ENCODE results near the gene PPARGC1A. TPM values are rescaled to one million over a fixed set of nuclear protein-coding genes. Genes with fewer than 3 reads are reported as not detected.

Gene PPARGC1A
- total RNA-seq, 2 experiments from 2014 or later, result not detected

- ChIA-PET POLR2A (no interaction called here), CTCF (no interaction called here)
These were observed 15.9 kb downstream of the PPARGC1A start for GRCh38 chr4:23873717-23874535.

GRCh38 chr4:23871426-23871825, 18.4 kb downstream of the PPARGC1A start:
- DNase-seq, result no peak
- no peaks in the 10 kb centered on the region for H3K9me3 Mint-ChIP-seq
- no peaks in the 10 kb centered on the region for H3K36me3 Mint-ChIP-seq
- ChIA-PET POLR2A (no interaction called here), CTCF (no interaction called here)
- no peak overlapping the region for H3K27ac Mint-ChIP-seq
- no peaks in the 10 kb centered on the region for H3K4me1 Mint-ChIP-seq (ENCODE audit: low read depth)
- no peaks in the 10 kb centered on the region for H3K27me3 Mint-ChIP-seq
- intact Hi-C loops (cut with micrococcal nuclease), result no loop called here
- no peak overlapping the region for H3K4me3 Mint-ChIP-seq

More at GRCh38 chr4:23873717-23874535, 15.9 kb downstream of the PPARGC1A start:
- no peaks in the 10 kb centered on the region for H3K27me3 Mint-ChIP-seq
- no peak overlapping the region for H3K27ac Mint-ChIP-seq
- no peaks in the 10 kb centered on the region for H3K4me1 Mint-ChIP-seq (ENCODE audit: low read depth)
- DNase-seq, result no peak
- H3K36me3 Mint-ChIP-seq, result no peaks in the 10 kb centered on the region
- H3K4me3 Mint-ChIP-seq, result no peak overlapping the region
- intact Hi-C loops (cut with micrococcal nuclease), result no loop called here
- no peaks in the 10 kb centered on the region for H3K9me3 Mint-ChIP-seq

GRCh38 chr4:23866450-23867075, 23.3 kb downstream of the PPARGC1A start:
- intact Hi-C loops (cut with micrococcal nuclease), result no loop called here
- ChIA-PET POLR2A (no interaction called here), CTCF (no interaction called here)
- Mint-ChIP-seq H3K9me3 (no peaks in the 10 kb centered on the region), H3K4me3 (no peak overlapping the region), H3K27me3 (no peaks in the 10 kb centered on the region), H3K27ac (no peak overlapping the region), H3K36me3 (no peaks in the 10 kb centered on the region), H3K4me1 (ENCODE audit: low read depth) (no peaks in the 10 kb centered on the region)
- no peak for DNase-seq

- ChIA-PET POLR2A (no interaction called here), CTCF (no interaction called here)
- H3K27ac Mint-ChIP-seq, result no peak overlapping the region
- H3K9me3 Mint-ChIP-seq, result no peaks in the 10 kb centered on the region
- intact Hi-C loops (cut with micrococcal nuclease), result no loop called here
- H3K4me1 Mint-ChIP-seq (ENCODE audit: low read depth), result no peaks in the 10 kb centered on the region
- no peaks in the 10 kb centered on the region for H3K36me3 Mint-ChIP-seq
- H3K4me3 Mint-ChIP-seq, result no peak overlapping the region
- no peaks in the 10 kb centered on the region for H3K27me3 Mint-ChIP-seq
- no peak for DNase-seq
These were observed 27.9 kb downstream of the PPARGC1A start for GRCh38 chr4:23861897-23862296.

- no peaks in the 10 kb centered on the region for H3K4me1 Mint-ChIP-seq (ENCODE audit: low read depth)
- H3K9me3 Mint-ChIP-seq, result no peaks in the 10 kb centered on the region
- ChIA-PET POLR2A (no interaction called here), CTCF (no interaction called here)
- no peaks in the 10 kb centered on the region for H3K27me3 Mint-ChIP-seq
- DNase-seq, result no peak
- no peak overlapping the region for H3K4me3 Mint-ChIP-seq
- H3K36me3 Mint-ChIP-seq, result no peaks in the 10 kb centered on the region
- intact Hi-C loops (cut with micrococcal nuclease), result no loop called here
- no peak overlapping the region for H3K27ac Mint-ChIP-seq
These were observed 28.9 kb downstream of the PPARGC1A start for GRCh38 chr4:23860919-23861318.

- ChIA-PET POLR2A (no interaction called here), CTCF (no interaction called here)
- Mint-ChIP-seq H3K36me3 (no peaks in the 10 kb centered on the region), H3K4me1 (ENCODE audit: low read depth) (no peaks in the 10 kb centered on the region), H3K27me3 (no peaks in the 10 kb centered on the region), H3K4me3 (no peak overlapping the region), H3K27ac (no peak overlapping the region), H3K9me3 (no peaks in the 10 kb centered on the region)
- no peak for DNase-seq
- intact Hi-C loops (cut with micrococcal nuclease), result no loop called here
These were observed 32.4 kb downstream of the PPARGC1A start for GRCh38 chr4:23857367-23857959.

- ChIA-PET CTCF (no interaction called here), POLR2A (no interaction called here)
- Mint-ChIP-seq H3K4me1 (ENCODE audit: low read depth) (no peaks in the 10 kb centered on the region), H3K27me3 (no peaks in the 10 kb centered on the region), H3K36me3 (no peaks in the 10 kb centered on the region), H3K9me3 (no peaks in the 10 kb centered on the region), H3K4me3 (no peak overlapping the region), H3K27ac (no peak overlapping the region)
- DNase-seq, result no peak
- intact Hi-C loops (cut with micrococcal nuclease), result no loop called here
These were observed 33.2 kb downstream of the PPARGC1A start for GRCh38 chr4:23856630-23857029.

GRCh38 chr4:23855912-23856605, 33.8 kb downstream of the PPARGC1A start:
- CTCF ChIA-PET, result no interaction called here
- intact Hi-C loops (cut with micrococcal nuclease), result no loop called here
- H3K27me3 Mint-ChIP-seq, result no peaks in the 10 kb centered on the region
- no peak overlapping the region for H3K4me3 Mint-ChIP-seq
- H3K9me3 Mint-ChIP-seq, result no peaks in the 10 kb centered on the region
- H3K27ac Mint-ChIP-seq, result no peak overlapping the region
- POLR2A ChIA-PET, result no interaction called here
- H3K4me1 Mint-ChIP-seq (ENCODE audit: low read depth), result no peaks in the 10 kb centered on the region
- no peak for DNase-seq
- no peaks in the 10 kb centered on the region for H3K36me3 Mint-ChIP-seq

GRCh38 chr4:23853986-23854660, 35.7 kb downstream of the PPARGC1A start:
- intact Hi-C loops (cut with micrococcal nuclease), result no loop called here
- Mint-ChIP-seq H3K36me3 (no peaks in the 10 kb centered on the region), H3K9me3 (no peaks in the 10 kb centered on the region), H3K4me3 (no peak overlapping the region), H3K27me3 (no peaks in the 10 kb centered on the region), H3K4me1 (ENCODE audit: low read depth) (no peaks in the 10 kb centered on the region), H3K27ac (no peak overlapping the region)
- CTCF ChIA-PET, result interaction anchor here (0.6 kb wide), 1 partner anchor 911 kb away, joined by 3 read pairs; no protein-coding TSS in a partner anchor
- no peak for DNase-seq
- POLR2A ChIA-PET, result no interaction called here

GRCh38 chr4:23851464-23851863, 38.4 kb downstream of the PPARGC1A start:
- CTCF ChIA-PET, result no interaction called here
- intact Hi-C loops (cut with micrococcal nuclease), result no loop called here
- Mint-ChIP-seq H3K9me3 (no peaks in the 10 kb centered on the region), H3K27me3 (no peaks in the 10 kb centered on the region), H3K4me1 (ENCODE audit: low read depth) (no peaks in the 10 kb centered on the region), H3K27ac (no peak overlapping the region), H3K36me3 (no peaks in the 10 kb centered on the region), H3K4me3 (no peak overlapping the region)
- POLR2A ChIA-PET, result no interaction called here
- DNase-seq, result no peak

- no peaks in the 10 kb centered on the region for H3K4me1 Mint-ChIP-seq (ENCODE audit: low read depth)
- intact Hi-C loops (cut with micrococcal nuclease), result no loop called here
- no peaks in the 10 kb centered on the region for H3K9me3 Mint-ChIP-seq
- no peaks in the 10 kb centered on the region for H3K27me3 Mint-ChIP-seq
- H3K36me3 Mint-ChIP-seq, result no peaks in the 10 kb centered on the region
- ChIA-PET POLR2A (no interaction called here), CTCF (no interaction called here)
- H3K27ac Mint-ChIP-seq, result no peak overlapping the region
- no peak overlapping the region for H3K4me3 Mint-ChIP-seq
- no peak for DNase-seq
These were observed 42.7 kb downstream of the PPARGC1A start for GRCh38 chr4:23847158-23847557.

- intact Hi-C loops (cut with micrococcal nuclease), result no loop called here
- no peaks in the 10 kb centered on the region for H3K9me3 Mint-ChIP-seq
- no peaks in the 10 kb centered on the region for H3K27me3 Mint-ChIP-seq
- no peak overlapping the region for H3K27ac Mint-ChIP-seq
- no peaks in the 10 kb centered on the region for H3K4me1 Mint-ChIP-seq (ENCODE audit: low read depth)
- no peak for DNase-seq
- no peak overlapping the region for H3K4me3 Mint-ChIP-seq
- ChIA-PET POLR2A (no interaction called here), CTCF (no interaction called here)
- H3K36me3 Mint-ChIP-seq, result no peaks in the 10 kb centered on the region
These were observed 44.9 kb downstream of the PPARGC1A start for GRCh38 chr4:23844961-23845360.

Data from activated CD4-positive, alpha-beta memory T cell treated with anti-CD3 and anti-CD28 coated beads for 36 hours (primary cell).